SU-DHL-6 (cell line): Measurements from ENCODE around the gene OR8K5.

Experiments used
- H2AFZ ChIP-seq: fragments of 200-600 bp; sonication (generic); 2 replicates; pipeline ENCODE4 v1.6.1; 2014; ENCODE audit warnings: low read depth, mild to moderate bottlenecking, moderate library complexity, mixed read lengths, antibody characterized with exemption, low read length; ENCODE audit not compliant: severe bottlenecking
- H3F3A ChIP-seq: fragments of 200-600 bp; shearing (Covaris generic); 2 replicates; pipeline ENCODE4 v1.6.0; 2016; ENCODE audit warnings: antibody characterized with exemption, mild to moderate bottlenecking; ENCODE audit not compliant: insufficient read depth
- H3K27ac ChIP-seq: fragments of 200-600 bp; sonication (generic); 2 replicates; pipeline ENCODE4 v1.5.1; 2016; ENCODE audit warnings: low read depth, mild to moderate bottlenecking, low read length, moderate library complexity, mixed read lengths
- H3K27me3 ChIP-seq: fragments of 200-600 bp; sonication (generic), shearing (Covaris generic); 2 replicates; pipeline ENCODE4 v1.6.0; 2014; ENCODE audit warnings: mild to moderate bottlenecking, low read length
- H3K36me3 ChIP-seq: fragments of 200-600 bp; sonication (generic); 2 replicates; pipeline ENCODE4 v1.6.1; 2014; ENCODE audit warnings: mild to moderate bottlenecking, low read length, mixed read lengths
- H3K4me2 ChIP-seq: fragments of 300-600, 200-600 bp; shearing (Covaris generic), sonication (generic); 2 replicates; pipeline ENCODE4 v1.6.0; 2014; ENCODE audit warnings: low read length, low read depth, mild to moderate bottlenecking; ENCODE audit not compliant: poor library complexity, severe bottlenecking
- H3K4me3 ChIP-seq: fragments of 200-600 bp; sonication (generic); 2 replicates; pipeline ENCODE4 v1.5.1; 2014; ENCODE audit warnings: antibody characterized with exemption, low read length, mild to moderate bottlenecking, mixed read lengths; ENCODE audit not compliant: insufficient read depth, poor library complexity, severe bottlenecking
- H3K79me2 ChIP-seq: fragments of 200-600 bp; sonication (generic); 2 replicates; pipeline ENCODE4 v1.6.1; 2014; ENCODE audit warnings: mild to moderate bottlenecking, low read length, moderate library complexity; ENCODE audit not compliant: insufficient read depth
- H3K9ac ChIP-seq: fragments of 200-600 bp; sonication (generic); 2 replicates; pipeline ENCODE4 v1.7.0; 2014; ENCODE audit warnings: mild to moderate bottlenecking, low read length
- H3K9me2 ChIP-seq: fragments of 200-600 bp; sonication (generic); replicated peaks from 2 replicates; pipeline ENCODE4 v1.6.1; 2014; ENCODE audit warnings: low read length; ENCODE audit not compliant: insufficient read depth
- H3K9me3 ChIP-seq: fragments of 200-600 bp; sonication (generic); 2 replicates; pipeline ENCODE4 v1.6.1; 2014; ENCODE audit warnings: low read length, mixed read lengths; ENCODE audit not compliant: insufficient read depth
- H4K20me1 ChIP-seq: fragments of 200-600 bp; sonication (generic); 2 replicates; pipeline ENCODE4 v1.6.1; 2014; ENCODE audit warnings: low read depth, mild to moderate bottlenecking, antibody characterized with exemption, low read length, moderate library complexity, mixed read lengths
- EZH2phosphoT487 ChIP-seq: fragments of 200-600 bp; sonication (generic), shearing (Covaris generic); conservative IDR thresholded peaks from 2 replicates; pipeline ENCODE4 v1.6.1; 2018; ENCODE audit warnings: mild to moderate bottlenecking, antibody characterized with exemption, low read length, moderate library complexity, mixed read lengths
- TF ChIP-seq, protein P1 (sequence below): fragments of 200-600 bp; sonication (generic); IDR thresholded peaks from one replicate; pipeline ENCODE4 v1.5.1; 2017; ENCODE audit warnings: antibody characterized with exemption, mild to moderate bottlenecking, low read length, moderate library complexity; ENCODE audit not compliant: insufficient read depth, poor library complexity, severe bottlenecking

The OR8K5 gene

GRCh38 chr11:56140151-56140661 is 19.9 kb downstream of the OR8K5 start, which contains the start of gene OR8J3:
OR8J3 (minus strand) TSS chr11:56140201; CDS start chr11:56137718, 2,483 bp downstream.
- no peak within 1 kb of the TSS for H3K4me2 ChIP-seq
- H3F3A ChIP-seq, result no peaks in the 10 kb centered on the region
- no peak within 1 kb of the TSS for H2AFZ ChIP-seq
- H3K9me2 ChIP-seq, result no peaks in the 10 kb centered on the region
- H3K4me3 ChIP-seq, result no peak within 1 kb of the TSS
- H3K36me3 ChIP-seq, result no peaks in the 10 kb centered on the region
- H3K9me3 ChIP-seq, result no peaks in the 10 kb centered on the region
- TF ChIP-seq, protein P1, sequence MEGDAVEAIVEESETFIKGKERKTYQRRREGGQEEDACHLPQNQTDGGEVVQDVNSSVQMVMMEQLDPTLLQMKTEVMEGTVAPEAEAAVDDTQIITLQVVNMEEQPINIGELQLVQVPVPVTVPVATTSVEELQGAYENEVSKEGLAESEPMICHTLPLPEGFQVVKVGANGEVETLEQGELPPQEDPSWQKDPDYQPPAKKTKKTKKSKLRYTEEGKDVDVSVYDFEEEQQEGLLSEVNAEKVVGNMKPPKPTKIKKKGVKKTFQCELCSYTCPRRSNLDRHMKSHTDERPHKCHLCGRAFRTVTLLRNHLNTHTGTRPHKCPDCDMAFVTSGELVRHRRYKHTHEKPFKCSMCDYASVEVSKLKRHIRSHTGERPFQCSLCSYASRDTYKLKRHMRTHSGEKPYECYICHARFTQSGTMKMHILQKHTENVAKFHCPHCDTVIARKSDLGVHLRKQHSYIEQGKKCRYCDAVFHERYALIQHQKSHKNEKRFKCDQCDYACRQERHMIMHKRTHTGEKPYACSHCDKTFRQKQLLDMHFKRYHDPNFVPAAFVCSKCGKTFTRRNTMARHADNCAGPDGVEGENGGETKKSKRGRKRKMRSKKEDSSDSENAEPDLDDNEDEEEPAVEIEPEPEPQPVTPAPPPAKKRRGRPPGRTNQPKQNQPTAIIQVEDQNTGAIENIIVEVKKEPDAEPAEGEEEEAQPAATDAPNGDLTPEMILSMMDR, result no peak
- TF ChIP-seq EZH2phosphoT487, result no peak
- no peaks in the 10 kb centered on the region for H3K27me3 ChIP-seq
- no peak within 1 kb of the TSS for H3K27ac ChIP-seq
- H3K9ac ChIP-seq, result no peak within 1 kb of the TSS
- no peaks in the 10 kb centered on the region for H3K79me2 ChIP-seq
- no peaks in the 10 kb centered on the region for H4K20me1 ChIP-seq

GRCh38 chr11:56122073-56122472 is 38.0 kb downstream of the OR8K5 start, which contains the start of gene OR8H3:
OR8H3 (plus strand) TSS chr11:56122373; CDS start chr11:56122373, 0 bp downstream.
- Histone ChIP-seq H2AFZ (no peak within 1 kb of the TSS), H3K9me2 (no peaks in the 10 kb centered on the region), H3K4me2 (no peak within 1 kb of the TSS), H3K9ac (no peak within 1 kb of the TSS), H3K9me3 (no peaks in the 10 kb centered on the region), H4K20me1 (no peaks in the 10 kb centered on the region), H3F3A (no peaks in the 10 kb centered on the region), H3K27ac (no peak within 1 kb of the TSS), H3K27me3 (no peaks in the 10 kb centered on the region), H3K4me3 (no peak within 1 kb of the TSS), H3K79me2 (no peaks in the 10 kb centered on the region), H3K36me3 (no peaks in the 10 kb centered on the region)
- TF ChIP-seq EZH2phosphoT487, result no peak
- TF ChIP-seq, protein P1, result no peak
